Neuronal stem cell (in vitro differentiated cells): Measurements from ENCODE around the gene KIF26B.
A peak's percentile ranks its signal among the peaks of the same experiment; 100 is the strongest.

ENCODE experiments used
- DNase-seq: peaks from one replicate; pipeline ENCODE4 v3.0.0-alpha.2; 2013; ENCODE audit warnings: low spot score
- H2AFZ ChIP-seq: one replicate; pipeline ENCODE4 v1.6.1; 2013; ENCODE audit warnings: mild to moderate bottlenecking, low read length, inconsistent platforms
- H2AK5ac ChIP-seq: 2 replicates; pipeline ENCODE4 v1.6.1; 2013; ENCODE audit warnings: low read depth, mild to moderate bottlenecking, inconsistent platforms, low read length, moderate library complexity, mixed read lengths
- H2BK120ac ChIP-seq: 2 replicates; pipeline ENCODE4 v1.6.1; 2013; ENCODE audit warnings: low read depth, mild to moderate bottlenecking, inconsistent platforms, low read length, moderate library complexity, mixed read lengths
- H2BK12ac ChIP-seq: one replicate; pipeline ENCODE4 v1.6.1; 2013; ENCODE audit warnings: low read length, inconsistent platforms
- H2BK15ac ChIP-seq: 2 replicates; pipeline ENCODE4 v1.6.1; 2013; ENCODE audit warnings: mild to moderate bottlenecking, low read length, inconsistent platforms, mixed read lengths
- H2BK5ac ChIP-seq: one replicate; pipeline ENCODE4 v1.6.1; 2013; ENCODE audit warnings: inconsistent platforms, mild to moderate bottlenecking, low read length, moderate library complexity
- H3K14ac ChIP-seq: one replicate; pipeline ENCODE4 v1.6.1; 2013; ENCODE audit warnings: low read length, inconsistent platforms
- H3K18ac ChIP-seq: 2 replicates; pipeline ENCODE4 v1.6.1; 2013; ENCODE audit warnings: low read length, inconsistent platforms
- H3K23ac ChIP-seq: 2 replicates; pipeline ENCODE4 v1.6.1; 2013; ENCODE audit warnings: low read depth, mild to moderate bottlenecking, mixed read lengths, low read length, inconsistent platforms; ENCODE audit not compliant: poor library complexity
- H3K27ac ChIP-seq: replicated peaks from 3 replicates; pipeline ENCODE4 v1.5.1; 2013; ENCODE audit warnings: low read length, inconsistent platforms
- H3K27me3 ChIP-seq, 3 experiments: 2 replicates each; pipeline ENCODE4 v1.6.1; 2013; ENCODE audit warnings: low read length in 3 of 3, mild to moderate bottlenecking in 2 of 3, inconsistent platforms in 1 of 3, low read depth in 1 of 3, mixed read lengths in 1 of 3, moderate library complexity in 1 of 3; ENCODE audit not compliant: control insufficient read depth in 3 of 3, insufficient read depth in 3 of 3
- H3K36me3 ChIP-seq, 2 donors: replicated peaks in 1 of 2; 2 replicates each; pipeline ENCODE4 v1.6.1; 2013; ENCODE audit warnings: low read length in 2 of 2; ENCODE audit not compliant: control insufficient read depth in 2 of 2, insufficient read depth in 2 of 2
- H3K4ac ChIP-seq: 2 replicates; pipeline ENCODE4 v1.6.1; 2013; ENCODE audit warnings: inconsistent platforms, mild to moderate bottlenecking, low read length, moderate library complexity
- H3K4me1 ChIP-seq, 2 donors: 1 replicate in 1 of 2; 2 replicates in 1 of 2; pipeline ENCODE4 v1.6.1; 2013; ENCODE audit warnings: low read length in 2 of 2, low read depth in 1 of 2; ENCODE audit not compliant: control insufficient read depth in 2 of 2, insufficient read depth in 1 of 2
- H3K4me2 ChIP-seq: one replicate; pipeline ENCODE4 v1.6.1; 2013; ENCODE audit warnings: mild to moderate bottlenecking, low read length, inconsistent platforms; ENCODE audit not compliant: insufficient read depth, poor library complexity, severe bottlenecking
- H3K4me3 ChIP-seq, 2 donors: 2 replicates each; pipeline ENCODE4 v1.5.1; 2013; ENCODE audit warnings: low read length in 2 of 2, mild to moderate bottlenecking in 2 of 2, inconsistent platforms in 1 of 2, moderate library complexity in 1 of 2
- H3K79me1 ChIP-seq: one replicate; pipeline ENCODE4 v1.6.1; 2013; ENCODE audit warnings: low read depth, mild to moderate bottlenecking, inconsistent platforms, low read length, moderate library complexity
- H3K9ac ChIP-seq: one replicate; pipeline ENCODE4 v1.6.1; 2013; ENCODE audit warnings: mild to moderate bottlenecking, low read depth, low read length, inconsistent platforms; ENCODE audit not compliant: poor library complexity
- H3K9me3 ChIP-seq, 2 donors: replicated peaks in 1 of 2; 2 replicates each; pipeline versions ENCODE3 to v1.6.1; 2013; ENCODE audit warnings: low read length in 2 of 2, mild to moderate bottlenecking in 2 of 2, inconsistent platforms in 1 of 2, low read depth in 1 of 2, mixed read lengths in 1 of 2, moderate library complexity in 1 of 2; ENCODE audit not compliant: control insufficient read depth in 2 of 2, insufficient read depth in 1 of 2
- H4K8ac ChIP-seq: one replicate; pipeline ENCODE4 v1.6.1; 2013; ENCODE audit warnings: low read depth, mild to moderate bottlenecking, inconsistent platforms, low read length, moderate library complexity
- H4K91ac ChIP-seq: one replicate; pipeline ENCODE4 v1.6.1; 2013; ENCODE audit warnings: low read length, low read depth, mild to moderate bottlenecking, inconsistent platforms; ENCODE audit not compliant: poor library complexity
- WGBS, 2 donors: extraction: QIAGEN DNeasy Blood & Tissue Kit; methylation state at CpG; one replicate each; pipeline ENCODE4 v1.1.7; 2013; ENCODE audit warnings: missing lambda C conversion rate in 2 of 2, mixed read lengths in 1 of 2; ENCODE audit not compliant: insufficient read length in 2 of 2, insufficient replicate concordance in 1 of 2; ENCODE audit errors: extremely low coverage in 2 of 2; 5-methylcytosine and 5-hydroxymethylcytosine counted together

Gene KIF26B

GRCh38 chr1:245345191-245345884 lies 190.6 kb downstream of the KIF26B start:
- Histone ChIP-seq H3K79me1 (no peaks in the 10 kb centered on the region), H3K4ac (no peak overlapping the region), H2BK120ac (no peak overlapping the region), H3K4me2 (no peak overlapping the region), H3K14ac (no peak overlapping the region), H3K9me3 (peaks cover 2 to 9% of the 10 kb centered on the region in 2 donors), H3K36me3 (peaks cover 1 to 4% of the 10 kb centered on the region in 2 donors), H2AK5ac (no peak overlapping the region), H3K23ac (no peak overlapping the region), H2BK12ac (no peak overlapping the region), H3K4me1 (no peaks in the 10 kb centered on the region), H3K18ac (peak overlapping the region; percentile 44), H3K27me3 (no peaks in the 10 kb centered on the region), H3K4me3 (no peak overlapping the region), H4K91ac (no peak overlapping the region), H3K27ac (no peak overlapping the region), H3K9ac (no peak overlapping the region), H2AFZ (no peak overlapping the region), H2BK15ac (no peak overlapping the region), H2BK5ac (no peak overlapping the region), H4K8ac (no peak overlapping the region)
- no CpG with 5 or more reads among the region's 25 CpGs for WGBS, 2 donors
- DNase-seq = no peak

- Histone ChIP-seq H2BK5ac (no peak overlapping the region), H2BK12ac (no peak overlapping the region), H3K23ac (no peak overlapping the region), H3K36me3 (peaks cover 1 to 4% of the 10 kb centered on the region in 2 donors), H3K9me3 (peaks cover 2 to 9% of the 10 kb centered on the region in 2 donors), H3K4ac (no peak overlapping the region), H3K9ac (no peak overlapping the region), H3K27ac (no peak overlapping the region), H2BK120ac (no peak overlapping the region), H4K8ac (no peak overlapping the region), H4K91ac (no peak overlapping the region), H3K14ac (no peak overlapping the region), H3K18ac (no peak overlapping the region), H3K27me3 (no peaks in the 10 kb centered on the region), H3K4me1 (no peaks in the 10 kb centered on the region), H2AK5ac (no peak overlapping the region), H3K79me1 (no peaks in the 10 kb centered on the region), H2AFZ (no peak overlapping the region), H2BK15ac (no peak overlapping the region), H3K4me3 (no peak overlapping the region), H3K4me2 (no peak overlapping the region)
- no CpG with 5 or more reads among the region's 9 CpGs for WGBS, 2 donors
- no peak for DNase-seq
Observed at GRCh38 chr1:245348626-245349025, 193.8 kb downstream of the KIF26B start.

GRCh38 chr1:245353411-245353810 lies 198.6 kb downstream of the KIF26B start:
- no CpG with 5 or more reads among the region's 7 CpGs for WGBS, 2 donors

GRCh38 chr1:245353915-245354775 lies 199.4 kb downstream of the KIF26B start:
- no peak overlapping the region for H3K4me2 ChIP-seq
- WGBS, 2 donors = no CpG with 5 or more reads among the region's 19 CpGs
- H3K79me1 ChIP-seq = no peaks in the 10 kb centered on the region
- no peak overlapping the region for H2AK5ac ChIP-seq
- no peak overlapping the region for H2BK5ac ChIP-seq
- H3K27ac ChIP-seq = no peak overlapping the region
- no peaks in the 10 kb centered on the region for H3K27me3 ChIP-seq
- no peak overlapping the region for H2BK120ac ChIP-seq
- H4K91ac ChIP-seq = no peak overlapping the region
- H2BK15ac ChIP-seq = no peak overlapping the region
- H2BK12ac ChIP-seq = no peak overlapping the region
- no peak overlapping the region for H3K9ac ChIP-seq
- H3K23ac ChIP-seq = no peak overlapping the region
- no peak overlapping the region for H3K4ac ChIP-seq
- H3K4me3 ChIP-seq = no peak overlapping the region
- peaks cover 0 to 5% of the 10 kb centered on the region in 2 donors for H3K4me1 ChIP-seq
- no peak overlapping the region for H2AFZ ChIP-seq
- DNase-seq = no peak
- no peaks in the 10 kb centered on the region for H3K9me3 ChIP-seq
- no peak overlapping the region for H4K8ac ChIP-seq
- no peak overlapping the region for H3K18ac ChIP-seq
- no peaks in the 10 kb centered on the region for H3K36me3 ChIP-seq
- H3K14ac ChIP-seq = peak overlapping the region; percentile 1

More at GRCh38 chr1:245353411-245353810, 198.6 kb downstream of the KIF26B start:
- no peak overlapping the region for H2AK5ac ChIP-seq
- peaks cover 0 to 4% of the 10 kb centered on the region in 2 donors for H3K9me3 ChIP-seq
- no peak overlapping the region for H3K18ac ChIP-seq
- H3K4ac ChIP-seq = no peak overlapping the region
- no peak overlapping the region for H3K9ac ChIP-seq
- no peak overlapping the region for H2BK15ac ChIP-seq
- H3K36me3 ChIP-seq = no peaks in the 10 kb centered on the region
- no peak overlapping the region for H3K27ac ChIP-seq
- H3K79me1 ChIP-seq = no peaks in the 10 kb centered on the region
- H3K27me3 ChIP-seq = no peaks in the 10 kb centered on the region
- no peak overlapping the region for H3K23ac ChIP-seq
- no peak overlapping the region for H2BK5ac ChIP-seq
- H2BK12ac ChIP-seq = no peak overlapping the region
- H3K14ac ChIP-seq = no peak overlapping the region
- H4K91ac ChIP-seq = no peak overlapping the region
- H3K4me2 ChIP-seq = no peak overlapping the region
- no peak for DNase-seq
- H4K8ac ChIP-seq = no peak overlapping the region
- H2BK120ac ChIP-seq = no peak overlapping the region
- H3K4me3 ChIP-seq = no peak overlapping the region
- peaks cover 0 to 5% of the 10 kb centered on the region in 2 donors for H3K4me1 ChIP-seq
- H2AFZ ChIP-seq = no peak overlapping the region
